B cell (primary cell): ENCODE results near the gene EHD2. TPM values are rescaled to one million over a fixed set of nuclear protein-coding genes. Genes with fewer than 3 reads are reported as not detected.

Experiments
- ATAC-seq: fragments of 200-7000 bp; cut with Tn5 transposase; one replicate; pipeline ENCODE4 v1.10.0; 2021; ENCODE audit warnings: low read depth, mild to moderate bottlenecking, moderate number of reproducible peaks, moderate library complexity
- CTCF ChIA-PET: fragments of 350-600 bp; sonication (Branson Sonifier 250); formaldehyde crosslinking; loops from one replicate; lab custom pipeline; 2021; ENCODE audit warnings: antibody characterized with exemption, inconsistent platforms; lab: Charles Lee
- POLR2A ChIA-PET: fragments of 350-600 bp; sonication (Branson Sonifier 250); formaldehyde crosslinking; loops from one replicate; lab custom pipeline; 2021; ENCODE audit warnings: antibody characterized with exemption; lab: Charles Lee
- DNase-seq: peaks from one replicate; pipeline ENCODE4 v3.0.0; 2013
- H2AFZ ChIP-seq: 2 replicates; pipeline ENCODE4 v1.6.1; 2012; ENCODE audit warnings: mild to moderate bottlenecking, low read depth, low read length; ENCODE audit not compliant: insufficient read depth, poor library complexity, severe bottlenecking
- H3K27ac ChIP-seq, 2 donors: 1 replicate in 1 of 2; 2 replicates in 1 of 2; pipeline ENCODE4 v1.5.1; 2012 to 2013; ENCODE audit warnings: low read length in 2 of 2, mild to moderate bottlenecking in 2 of 2, moderate library complexity in 1 of 2
- H3K27me3 ChIP-seq, 4 experiments: fragments of 200-600 bp in 1 of 4; sonication (generic) in 1 of 4; replicated peaks in 1 of 4; 1 replicate in 2 of 4; 2 replicates in 2 of 4; pipeline versions ENCODE4 v1.6.1 to v1.7.0; 2013 to 2016; ENCODE audit warnings: low read length in 3 of 4, mild to moderate bottlenecking in 2 of 4, mixed read lengths in 1 of 4, moderate library complexity in 1 of 4; ENCODE audit not compliant: insufficient read depth in 4 of 4, control insufficient read depth in 3 of 4; ENCODE audit errors: control extremely low read depth in 1 of 4
- H3K36me3 ChIP-seq, 2 experiments: replicated peaks in 1 of 2; 1 replicate in 1 of 2; 2 replicates in 1 of 2; pipeline versions ENCODE4 v1.6.1 to v1.7.1; 2013; ENCODE audit warnings: low read length in 1 of 2; ENCODE audit not compliant: insufficient read depth in 2 of 2, control insufficient read depth in 1 of 2; ENCODE audit errors: control extremely low read depth in 1 of 2, extremely low read depth in 1 of 2
- H3K4me1 ChIP-seq, 2 donors: fragments of 200-600 bp in 1 of 2; sonication (generic) in 1 of 2; 1 replicate in 1 of 2; 2 replicates in 1 of 2; pipeline versions ENCODE4 v1.5.1 to v1.6.1; 2013 to 2017; ENCODE audit warnings: low read length in 2 of 2; ENCODE audit not compliant: control insufficient read depth in 2 of 2, insufficient read depth in 2 of 2
- H3K4me2 ChIP-seq: replicated peaks from 2 replicates; pipeline ENCODE3; 2012; ENCODE audit warnings: mild to moderate bottlenecking, low read depth, low read length; ENCODE audit not compliant: poor library complexity, severe bottlenecking
- H3K4me3 ChIP-seq, 5 experiments: fragments of 200-600 bp in 1 of 5; sonication (generic) in 1 of 5; 1 replicate in 3 of 5; 2 replicates in 2 of 5; pipeline versions ENCODE4 v1.5.1 to v1.7.0; 2011 to 2016; ENCODE audit warnings: low read length in 4 of 5, mild to moderate bottlenecking in 4 of 5, low read depth in 2 of 5, control low read depth in 1 of 5, moderate library complexity in 1 of 5; ENCODE audit not compliant: insufficient read depth in 1 of 5; ENCODE audit errors: control extremely low read depth in 1 of 5, extremely low read depth in 1 of 5
- H3K79me2 ChIP-seq: fragments of 200-600 bp; sonication (generic); one replicate; pipeline ENCODE4 v1.6.0; 2016; ENCODE audit warnings: low read length; ENCODE audit not compliant: control insufficient read depth, insufficient read depth
- H3K9ac ChIP-seq: fragments of 200-600 bp; sonication (generic); 2 replicates; pipeline ENCODE4 v1.6.1; 2017; ENCODE audit warnings: mild to moderate bottlenecking, low read length, moderate library complexity
- H3K9me3 ChIP-seq, 3 donors: one replicate each; pipeline versions ENCODE4 v1.6.1 to v1.7.1; 2013; ENCODE audit warnings: low read length in 2 of 3; ENCODE audit not compliant: control insufficient read depth in 2 of 3, insufficient read depth in 1 of 3; ENCODE audit errors: control extremely low read depth in 1 of 3
- H4K20me1 ChIP-seq: 2 replicates; pipeline ENCODE4 v1.6.0; 2012; ENCODE audit warnings: mild to moderate bottlenecking, low read length; ENCODE audit not compliant: insufficient read depth, control insufficient read depth, poor library complexity, severe bottlenecking
- H3K27ac Mint-ChIP-seq: one replicate; pipeline ENCODE4 v1.8.0; 2021; ENCODE audit warnings: mixed read lengths
- H3K27me3 Mint-ChIP-seq: one replicate; pipeline ENCODE4 v1.8.0; 2021; ENCODE audit warnings: mixed read lengths
- H3K4me1 Mint-ChIP-seq: one replicate; pipeline ENCODE4 v1.8.0; 2021; ENCODE audit warnings: mixed read lengths
- H3K4me3 Mint-ChIP-seq: one replicate; pipeline ENCODE4 v1.8.0; 2021; ENCODE audit warnings: mixed read lengths
- H3K9me3 Mint-ChIP-seq: one replicate; pipeline ENCODE4 v1.8.0; 2022; ENCODE audit warnings: mixed read lengths; ENCODE audit not compliant: insufficient read depth
- EZH2 ChIP-seq: IDR thresholded peaks from 2 replicates; pipeline ENCODE4 v1.6.1; 2012; ENCODE audit warnings: borderline replicate concordance, low read depth, mild to moderate bottlenecking, moderate library complexity, low read length; ENCODE audit not compliant: insufficient read depth, poor library complexity, severe bottlenecking
- WGBS: methylation state at CpG from one replicate; pipeline ENCODE4 v1.1.5; 2013; ENCODE audit warnings: missing lambda C conversion rate; ENCODE audit not compliant: insufficient coverage; 5-methylcytosine and 5-hydroxymethylcytosine counted together
- intact Hi-C: fragments of 100-400 bp; cut with micrococcal nuclease; formaldehyde crosslinking; loops from one replicate; pipeline ENCODE4 v1.10.0; 2022
- polyA plus RNA-seq: library from polyadenylated mRNA; depleted of rRNA; stranded (reverse); fragments of >200 nt; gene quantifications from 2 replicates; pipeline ENCODE4 v1.2.3, GENCODE V29; 2012
- total RNA-seq, 2 donors: library from RNA; stranded (reverse); fragments of 120-200 nt in 1 of 2; gene quantifications; 1 replicate in 1 of 2; 2 replicates in 1 of 2; pipeline versions ENCODE4 v1.2.3 to v1.2.4, GENCODE V29; 2013 to 2022
- TF ChIP-seq, protein P1 (sequence below): fragments of 200-600 bp; IDR thresholded peaks from one replicate; pipeline ENCODE4 v1.8.0; 2022; ENCODE audit warnings: antibody characterized with exemption, mild to moderate bottlenecking

The EHD2 gene
- total and polyA plus RNA-seq, 2 donors (not counting 1 experiment from before 2014, with no cell fraction given): not detected

DNA sequence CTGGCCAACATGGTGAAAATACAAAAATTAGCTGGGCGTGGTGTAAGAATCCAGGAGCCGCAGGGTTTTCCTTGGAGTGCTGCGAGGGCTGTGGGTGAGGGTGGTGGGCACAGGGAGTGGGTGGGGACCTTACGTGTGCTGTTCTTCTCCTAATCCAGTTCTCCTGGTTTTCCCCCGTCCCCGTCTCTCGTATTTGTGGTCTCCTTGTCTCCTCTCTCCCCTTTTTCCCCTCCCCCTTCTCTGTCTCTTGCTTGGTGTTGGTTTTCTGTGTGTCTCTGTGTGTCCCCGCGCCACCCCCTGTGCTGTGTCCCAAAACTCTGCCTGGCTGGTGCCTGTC, 67.0 kb downstream of the EHD2 start:
- Histone ChIP-seq H3K4me1 (peaks cover 9 to 19% of the 10 kb centered on the region in 2 donors), H3K36me3 (peaks cover 0 to 2% of the 10 kb centered on the region in 2 experiments), H3K4me3 (no peak overlapping the region), H3K4me2 (peak overlapping the region; percentile 87), H3K9ac (no peak overlapping the region), H3K27me3 (no peaks in the 10 kb centered on the region), H4K20me1 (no peaks in the 10 kb centered on the region), H3K79me2 (peaks cover 10% of the 10 kb centered on the region), H3K9me3 (no peaks in the 10 kb centered on the region), H3K27ac (no peak overlapping the region), H2AFZ (no peak overlapping the region)
- Mint-ChIP-seq H3K27ac (peak overlapping the region; percentile 48), H3K4me1 (peaks cover 20% of the 10 kb centered on the region), H3K9me3 (no peaks in the 10 kb centered on the region), H3K4me3 (peak overlapping the region; percentile 58), H3K27me3 (no peaks in the 10 kb centered on the region)
- intact Hi-C loops: no loop called here
- ATAC-seq: no peak
- DNase-seq: no peak
- TF ChIP-seq, protein P1, sequence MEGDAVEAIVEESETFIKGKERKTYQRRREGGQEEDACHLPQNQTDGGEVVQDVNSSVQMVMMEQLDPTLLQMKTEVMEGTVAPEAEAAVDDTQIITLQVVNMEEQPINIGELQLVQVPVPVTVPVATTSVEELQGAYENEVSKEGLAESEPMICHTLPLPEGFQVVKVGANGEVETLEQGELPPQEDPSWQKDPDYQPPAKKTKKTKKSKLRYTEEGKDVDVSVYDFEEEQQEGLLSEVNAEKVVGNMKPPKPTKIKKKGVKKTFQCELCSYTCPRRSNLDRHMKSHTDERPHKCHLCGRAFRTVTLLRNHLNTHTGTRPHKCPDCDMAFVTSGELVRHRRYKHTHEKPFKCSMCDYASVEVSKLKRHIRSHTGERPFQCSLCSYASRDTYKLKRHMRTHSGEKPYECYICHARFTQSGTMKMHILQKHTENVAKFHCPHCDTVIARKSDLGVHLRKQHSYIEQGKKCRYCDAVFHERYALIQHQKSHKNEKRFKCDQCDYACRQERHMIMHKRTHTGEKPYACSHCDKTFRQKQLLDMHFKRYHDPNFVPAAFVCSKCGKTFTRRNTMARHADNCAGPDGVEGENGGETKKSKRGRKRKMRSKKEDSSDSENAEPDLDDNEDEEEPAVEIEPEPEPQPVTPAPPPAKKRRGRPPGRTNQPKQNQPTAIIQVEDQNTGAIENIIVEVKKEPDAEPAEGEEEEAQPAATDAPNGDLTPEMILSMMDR: no peak
- TF ChIP-seq EZH2: no peak
- ChIA-PET POLR2A (no interaction called here), CTCF (interaction anchor here (0.7 to 0.9 kb wide), 2 partner anchors 9 to 182 kb away, joined by 3 to 4 read pairs; no protein-coding TSS in a partner anchor)
- 100% methylated on average over 3 of the region's 9 CpGs for WGBS

DNA sequence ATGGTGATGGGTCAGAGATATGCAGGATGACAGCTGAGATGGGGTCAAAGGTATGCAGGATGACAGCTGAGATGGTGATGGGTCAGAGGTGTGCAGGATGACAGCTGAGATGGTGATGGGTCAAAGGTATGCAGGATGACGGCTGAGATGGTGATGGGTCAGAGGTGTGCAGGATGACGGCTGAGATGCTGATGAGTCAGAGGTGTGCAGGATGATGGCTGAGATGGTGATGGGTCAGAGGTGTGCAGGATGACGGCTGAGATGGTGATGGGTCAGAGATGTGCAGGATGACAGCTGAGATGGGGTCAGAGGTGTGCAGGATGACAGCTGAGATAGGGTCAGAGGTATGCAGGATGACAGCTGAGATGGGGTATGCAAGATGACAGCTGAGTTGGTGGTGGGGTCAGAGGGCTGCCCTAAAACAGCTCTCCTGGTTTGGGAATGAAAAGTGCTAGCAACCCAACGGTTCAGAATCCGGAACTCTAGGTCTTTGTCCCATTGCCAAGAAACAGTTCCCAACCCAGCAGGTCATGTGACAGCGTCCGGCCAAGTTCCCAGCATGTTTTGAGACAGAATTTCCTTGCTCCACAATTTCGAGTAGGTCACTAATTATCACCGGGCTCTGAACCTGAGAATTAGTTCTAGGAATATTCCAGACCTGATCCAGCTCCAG, 68.5 kb downstream of the EHD2 start:
- no peaks in the 10 kb centered on the region for H3K9me3 Mint-ChIP-seq
- peaks cover 9 to 19% of the 10 kb centered on the region in 2 donors for H3K4me1 ChIP-seq
- POLR2A ChIA-PET: no interaction called here

More for the DNA sequence above, 68.5 kb downstream of the EHD2 start:
- TF ChIP-seq, protein P1: no peak
- no peak for TF ChIP-seq EZH2
- no peak for ATAC-seq
- Mint-ChIP-seq H3K4me1 (peaks cover 20% of the 10 kb centered on the region), H3K27me3 (no peaks in the 10 kb centered on the region), H3K4me3 (peak overlapping the region; percentile 44), H3K27ac (no peak overlapping the region)
- CTCF ChIA-PET: interaction anchor here (1.1 kb wide), 1 partner anchor 9 kb away, joined by 3 read pairs; no protein-coding TSS in a partner anchor
- 94% methylated on average over 9 of the region's 9 CpGs for WGBS
- no peak overlapping the region for H3K4me2 ChIP-seq
- no peaks in the 10 kb centered on the region for H3K27me3 ChIP-seq
- peaks cover 0 to 2% of the 10 kb centered on the region in 2 experiments for H3K36me3 ChIP-seq
- no peak for DNase-seq
- H2AFZ ChIP-seq: no peak overlapping the region
- H3K27ac ChIP-seq: no peak overlapping the region
- H4K20me1 ChIP-seq: no peaks in the 10 kb centered on the region
- no peaks in the 10 kb centered on the region for H3K9me3 ChIP-seq
- intact Hi-C loops: no loop called here
- H3K4me3 ChIP-seq: no peak overlapping the region
- peaks cover 10% of the 10 kb centered on the region for H3K79me2 ChIP-seq
- no peak overlapping the region for H3K9ac ChIP-seq
